HG02981 (cell line): ENCODE measurements around the gene SPINK1.
"Not testable (repeated sequence)": the region's sequence is repeated elsewhere in the genome, so short reads cannot be mapped to it uniquely, and the experiment has no call there.

Experiments
- ATAC-seq: cut with Tn5 transposase; IDR thresholded peaks from one replicate; pipeline ENCODE4 v1.9.1; 2021; ENCODE audit warnings: mild to moderate bottlenecking, moderate library complexity; ENCODE audit not compliant: unreplicated experiment

The SPINK1 gene

DNA sequence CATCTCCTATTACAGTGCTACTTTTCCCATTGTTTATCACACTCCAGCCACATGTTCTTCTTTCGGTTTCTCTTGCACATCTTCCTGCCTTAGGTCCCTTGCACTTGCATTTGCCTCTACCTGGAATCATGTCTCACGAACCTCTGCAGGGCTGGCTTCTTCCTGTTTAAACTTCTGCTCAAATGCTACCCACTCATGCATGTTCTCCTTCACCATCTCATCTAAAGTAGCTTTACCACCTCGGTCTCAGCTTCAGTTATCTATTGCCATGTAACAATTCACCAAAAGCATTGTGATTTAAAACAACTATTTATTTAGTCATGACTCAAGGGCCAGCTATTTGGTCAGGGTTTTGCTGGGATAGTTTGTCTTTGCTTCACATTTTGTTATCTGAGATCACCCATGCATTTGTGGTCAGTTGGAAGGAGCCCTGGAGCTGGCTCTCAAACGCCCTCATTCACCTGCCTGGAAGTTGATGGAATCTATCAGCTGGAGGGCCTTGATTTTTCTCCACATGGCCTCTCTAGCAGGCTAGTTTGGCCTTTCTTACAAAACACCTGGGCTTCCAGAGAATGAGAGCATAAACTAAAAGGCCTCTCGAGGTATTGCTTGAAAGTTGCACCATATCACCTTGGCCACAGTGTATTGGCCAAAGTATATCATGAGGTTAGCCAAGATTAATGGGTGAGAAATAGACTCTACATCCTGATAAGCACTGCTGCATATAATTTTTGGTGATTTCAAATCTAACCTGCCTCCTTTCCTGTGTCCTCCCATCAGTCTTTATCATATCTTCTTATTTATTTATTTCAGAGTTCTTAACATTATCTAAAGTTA, 21.4 kb downstream of the SPINK1 start:
- ATAC-seq: no peak

DNA sequence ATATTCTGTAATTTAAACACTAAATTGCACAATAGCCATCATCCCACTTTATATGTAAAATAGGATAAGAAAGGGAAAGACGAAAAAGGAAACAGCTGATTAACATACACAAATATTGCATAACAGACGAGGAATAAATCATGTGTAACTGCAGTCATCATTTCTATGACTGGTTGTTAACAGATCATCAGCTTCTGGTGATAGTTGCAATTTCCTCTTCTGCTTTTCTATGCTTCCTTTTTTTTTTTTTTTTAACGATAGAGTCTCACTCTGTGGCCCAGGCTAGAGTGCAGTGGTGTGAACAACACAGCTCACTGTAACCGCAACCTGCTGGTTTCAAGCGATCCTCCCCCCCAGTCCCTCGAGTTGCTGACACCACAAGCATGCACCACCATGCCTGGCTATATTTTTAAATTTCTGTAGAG, 26.4 kb downstream of the SPINK1 start:
- peak; percentile 90 for ATAC-seq

DNA sequence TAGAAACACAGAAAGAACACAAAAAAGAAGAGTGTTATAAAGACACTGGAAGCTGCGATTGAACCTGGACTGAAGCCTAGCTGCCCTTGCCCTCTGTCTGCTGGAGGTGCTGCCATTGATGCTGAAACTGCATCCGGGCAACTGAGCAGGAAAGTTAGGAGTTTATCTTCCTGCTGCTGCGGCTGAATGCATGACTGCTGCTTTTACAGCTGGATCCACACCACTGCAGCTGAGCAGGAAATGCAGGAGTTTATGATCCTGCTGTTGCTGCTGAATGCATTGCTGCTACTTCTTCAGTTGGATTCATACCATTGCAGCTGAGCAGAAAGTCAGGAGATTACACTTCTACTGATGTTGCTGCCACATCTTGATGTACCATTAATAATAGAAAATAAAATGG, 27.1 kb downstream of the SPINK1 start:
- ATAC-seq: no peak

DNA sequence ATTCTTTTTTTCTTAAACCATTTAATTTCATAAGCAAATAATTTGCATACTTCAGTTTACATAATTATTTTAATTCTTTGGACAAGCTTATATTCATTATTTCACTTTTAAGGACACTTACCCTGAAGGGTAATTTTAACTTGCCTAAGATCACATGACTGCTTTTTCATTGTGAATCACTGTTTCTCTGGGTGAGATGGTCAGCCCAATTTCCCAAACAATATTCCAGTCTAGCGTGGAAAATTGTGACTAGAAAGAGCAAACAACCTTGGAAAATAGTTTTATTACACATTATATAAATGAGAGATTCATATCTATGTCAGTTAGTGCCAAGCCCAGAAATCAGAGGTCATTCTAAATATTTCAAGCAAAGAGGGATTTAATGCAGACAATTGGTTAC, 27.5 kb downstream of the SPINK1 start:
- ATAC-seq: no peak

DNA sequence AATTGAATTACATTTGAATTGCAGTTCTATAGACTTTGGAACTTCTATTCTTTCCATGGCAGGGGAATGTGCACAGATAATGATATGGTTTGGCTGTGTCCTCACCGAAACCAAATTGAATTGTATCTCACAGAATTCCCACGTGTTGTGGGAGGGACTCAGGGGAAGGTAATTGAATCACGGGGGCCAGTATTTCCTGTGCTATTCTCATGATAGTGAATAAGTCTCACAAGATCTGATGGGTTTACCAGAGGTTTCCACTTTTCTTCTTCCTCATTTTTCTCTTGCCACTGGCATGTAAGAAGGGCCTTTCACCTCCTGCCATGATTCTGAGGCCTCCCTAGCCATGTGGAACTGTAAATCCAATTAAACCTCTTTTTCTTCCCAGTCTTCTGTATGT, 28.3 kb downstream of the SPINK1 start:
- not testable (repeated sequence) for ATAC-seq

DNA sequence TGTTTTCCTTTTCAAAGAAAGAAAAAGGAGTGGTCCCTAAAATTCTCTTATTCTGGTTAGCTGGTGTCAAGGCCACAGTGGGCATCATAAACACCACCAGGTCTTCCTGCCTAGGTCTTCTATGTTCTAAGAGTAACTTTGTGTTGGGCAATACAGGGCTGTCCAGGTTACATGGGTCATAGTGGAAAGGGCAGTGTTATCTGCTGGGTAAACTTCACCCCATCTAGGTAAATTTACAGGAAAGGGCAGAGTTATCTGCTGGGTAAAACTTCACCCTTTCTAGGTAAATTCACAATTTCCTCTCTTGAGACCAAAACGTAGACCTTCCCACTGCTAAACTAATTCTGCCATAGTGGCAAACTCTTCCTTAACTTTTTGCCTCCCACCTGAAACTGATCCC, 30.0 kb downstream of the SPINK1 start:
- ATAC-seq: no peak

DNA sequence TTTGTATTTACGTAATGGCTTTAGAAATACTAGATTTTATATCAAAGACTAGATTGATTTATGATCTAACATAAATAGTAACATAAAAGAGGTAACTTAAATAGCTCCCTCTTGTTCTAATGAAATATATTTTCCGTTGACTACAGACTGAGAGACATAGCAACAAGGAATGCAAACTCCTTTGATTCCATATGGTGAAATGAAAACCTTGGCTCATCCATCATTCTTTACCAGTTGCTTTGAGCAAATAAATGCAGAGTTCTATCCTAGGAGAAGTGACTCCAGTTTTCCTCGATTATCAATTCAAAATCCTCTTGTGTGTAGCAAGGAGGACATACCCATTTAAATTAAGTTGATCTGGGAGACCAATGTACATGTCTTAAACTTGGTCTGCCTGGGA, 31.0 kb downstream of the SPINK1 start:
- no peak for ATAC-seq

DNA sequence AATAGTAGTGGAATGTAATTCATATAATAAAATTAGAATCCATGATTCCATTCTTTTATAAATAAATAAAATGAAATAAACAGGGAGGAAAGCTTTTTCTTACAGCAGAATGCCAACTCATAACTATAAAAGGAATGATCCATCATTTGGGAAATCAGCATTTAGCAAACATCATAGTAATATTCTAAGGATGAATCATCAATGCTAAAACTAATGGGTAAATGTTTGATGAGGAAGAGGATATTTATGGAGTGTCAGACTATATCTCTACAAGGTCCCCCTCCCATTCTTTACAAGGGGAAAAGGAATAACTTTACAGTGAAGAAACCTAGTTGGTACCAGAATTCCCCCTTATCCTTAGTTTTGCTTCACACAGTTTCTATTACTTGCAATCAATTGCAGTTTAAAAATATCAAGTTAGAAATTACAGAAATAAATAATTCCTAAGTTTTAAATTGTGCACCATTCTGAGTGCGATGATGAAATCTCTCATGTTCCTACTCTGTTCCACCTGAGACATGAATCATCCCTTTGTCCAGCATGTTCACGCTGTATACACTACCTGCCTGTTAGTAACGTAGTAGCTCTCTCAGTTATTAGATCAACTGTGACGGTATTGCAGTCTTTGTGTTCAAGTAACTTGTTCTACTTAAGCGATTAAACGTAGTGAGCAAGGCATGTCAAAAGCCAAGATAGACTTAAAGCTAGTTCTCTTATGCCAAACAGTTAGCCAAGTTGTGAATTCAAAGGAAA, 34.7 kb downstream of the SPINK1 start:
- ATAC-seq: no peak

DNA sequence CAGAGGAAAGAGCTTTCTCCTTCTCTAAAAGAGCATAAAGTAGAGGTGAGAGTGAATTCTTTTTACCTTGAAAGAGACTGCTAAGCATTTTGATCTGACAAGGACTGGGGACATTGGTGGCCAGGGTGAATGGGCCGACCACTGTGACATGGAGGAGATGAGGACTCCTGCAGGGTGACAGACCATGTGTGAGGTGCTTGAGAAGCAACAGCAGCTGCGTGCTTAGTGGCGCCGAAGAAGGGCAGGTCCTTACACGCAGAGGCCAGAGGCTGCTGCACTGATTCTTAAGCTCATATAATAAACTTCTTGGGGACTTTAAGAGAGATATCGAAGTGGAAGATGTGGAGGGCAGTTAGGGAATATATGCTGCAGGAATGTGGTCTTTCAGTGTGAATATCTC, 40.3 kb downstream of the SPINK1 start:
- ATAC-seq: no peak

DNA sequence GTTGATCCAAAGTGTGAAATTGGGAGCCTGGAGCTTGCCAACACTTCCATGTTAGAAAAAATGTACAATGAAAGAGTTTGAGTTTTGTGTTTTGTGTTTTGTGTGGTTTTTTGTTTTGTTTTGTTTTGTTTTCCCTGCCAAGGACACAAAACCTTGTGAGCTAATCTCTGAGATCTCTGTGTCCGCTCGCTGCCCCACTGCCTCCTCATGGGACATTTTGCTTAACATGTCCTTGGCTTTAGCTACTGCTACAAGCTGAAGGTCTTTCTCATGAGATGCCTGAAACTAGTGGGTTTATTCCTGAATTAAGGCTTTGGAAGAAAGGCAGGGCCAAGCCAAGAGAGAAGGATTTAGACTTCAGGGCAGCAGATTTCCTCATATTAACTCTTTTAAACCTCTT, 41.7 kb downstream of the SPINK1 start:
- ATAC-seq: no peak

DNA sequence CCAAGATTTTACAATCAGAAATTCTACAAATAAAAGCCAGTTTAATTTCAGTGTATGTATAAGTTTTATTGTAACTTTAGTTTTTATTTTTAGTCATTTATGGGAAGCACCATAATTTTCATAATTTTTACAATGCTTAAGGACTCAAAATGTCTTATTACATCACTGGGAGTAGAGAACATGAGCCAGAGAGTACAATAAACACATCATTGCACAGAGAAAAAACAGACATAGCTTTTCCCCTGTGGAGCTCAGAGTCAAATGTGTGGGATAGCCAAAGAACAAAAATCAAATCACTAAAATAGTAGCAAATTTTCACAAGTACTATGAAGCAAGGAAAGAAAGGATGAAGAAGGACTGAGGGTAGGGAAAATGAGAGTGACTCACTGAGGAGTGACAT, 43.4 kb downstream of the SPINK1 start:
- no peak for ATAC-seq

DNA sequence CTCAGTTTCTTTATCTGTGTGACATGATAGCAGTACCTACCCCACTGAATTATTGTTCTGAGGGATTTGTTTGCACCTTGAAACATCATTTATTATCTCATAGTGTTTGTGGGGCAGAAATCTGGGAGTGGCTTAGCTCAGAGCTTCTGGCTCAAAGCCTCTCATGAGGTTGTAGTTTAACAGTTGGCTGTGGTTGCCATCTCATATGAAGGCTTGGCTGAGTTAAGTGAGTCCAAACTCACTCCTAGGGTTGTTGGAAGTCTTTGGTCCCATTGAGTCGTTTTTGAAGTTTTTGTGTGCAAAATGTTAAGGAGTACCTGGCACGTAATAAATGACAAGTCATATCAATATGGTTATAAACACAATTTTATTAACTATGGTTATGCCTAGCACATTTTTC, 45.3 kb downstream of the SPINK1 start:
- ATAC-seq: no peak

DNA sequence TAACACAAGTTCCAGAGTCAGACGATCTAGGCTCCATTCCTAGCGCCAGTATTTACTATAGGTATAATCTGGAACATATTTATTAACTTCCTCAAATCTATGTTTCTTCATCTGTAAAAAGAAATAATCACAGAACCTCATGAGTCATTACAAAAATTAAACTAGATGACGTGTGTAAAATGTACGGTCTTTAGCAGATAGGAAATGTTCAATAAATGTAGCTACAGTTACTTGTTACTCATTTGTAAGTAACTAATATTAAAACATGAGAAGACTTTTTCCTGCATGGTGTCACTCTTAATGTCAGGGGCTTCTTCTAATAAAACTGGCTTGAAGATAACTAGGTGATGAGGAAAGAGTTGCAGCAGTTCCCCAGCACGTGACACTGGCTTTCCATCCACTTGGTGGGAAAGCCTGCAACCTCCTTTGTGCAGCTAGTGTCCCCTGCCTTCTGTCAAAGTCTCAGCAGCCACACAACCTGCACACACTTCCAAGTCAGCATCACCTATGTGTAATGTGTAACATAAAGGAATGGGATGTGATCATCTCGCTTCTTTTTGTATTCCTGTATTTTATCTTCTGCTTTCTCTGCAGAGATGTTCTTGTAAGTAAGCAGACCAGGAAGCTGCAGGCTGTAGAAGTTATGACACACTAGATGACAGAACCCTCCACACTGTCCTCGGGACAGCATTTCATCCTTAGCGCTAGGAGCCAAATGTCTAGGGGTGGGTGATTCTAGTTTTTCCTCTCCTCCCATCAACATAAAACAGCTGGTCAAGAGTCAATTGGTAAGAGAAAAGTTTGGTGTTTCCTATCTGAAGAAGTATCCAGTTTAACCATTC, 47.1 kb downstream of the SPINK1 start:
- ATAC-seq: no peak

DNA sequence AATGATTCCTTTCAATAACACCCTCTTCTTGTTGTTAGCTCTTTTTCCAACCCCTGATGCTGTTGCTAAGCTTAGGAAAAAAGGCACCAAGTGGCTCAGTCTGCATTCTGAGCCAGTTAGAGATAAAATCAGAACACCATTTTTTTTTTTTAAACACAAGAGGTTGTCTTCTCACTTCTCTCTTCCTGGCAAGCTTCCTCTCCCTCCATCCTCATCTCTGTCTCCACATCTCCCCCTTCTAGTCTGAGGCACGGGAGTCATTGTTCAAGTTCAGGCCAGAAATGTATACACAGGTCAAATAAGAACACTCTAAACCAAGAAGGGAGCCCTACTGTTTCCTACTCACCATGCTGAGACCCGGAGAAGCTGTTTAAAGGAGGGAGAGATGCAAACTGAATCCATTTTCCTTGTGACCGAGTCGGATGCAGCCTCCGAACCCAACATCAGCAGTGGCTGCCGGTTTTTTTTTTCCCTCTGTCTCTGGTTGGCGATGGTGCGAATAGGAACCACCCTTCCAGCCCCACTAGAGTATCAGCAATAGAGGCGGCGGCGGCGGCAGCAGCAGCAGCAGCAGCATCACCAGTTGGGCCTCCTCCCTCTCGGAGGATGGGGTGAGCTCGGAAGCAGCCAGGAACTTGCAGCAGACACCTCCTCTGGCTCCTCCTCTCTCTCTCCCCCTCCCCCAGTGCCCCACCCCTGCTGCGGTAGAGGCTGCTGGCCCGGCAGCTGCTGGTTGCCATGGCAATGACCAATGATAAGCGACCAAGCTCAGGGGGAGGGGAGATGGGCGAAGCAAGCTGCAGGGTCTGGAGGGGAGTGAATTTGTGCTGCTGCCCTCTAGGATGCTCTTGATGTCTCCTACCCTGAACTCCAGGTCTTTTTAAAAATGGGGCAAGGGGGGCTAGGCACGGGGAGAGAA, 49.1 kb downstream of the SPINK1 start, which contains the start of gene JAKMIP2:
Gene JAKMIP2 (minus strand): TSS at position 619 of the 919 bp plus-strand sequence. CDS start 110,922 bp downstream, outside the sequence.
- ATAC-seq: peak; percentile 69

DNA sequence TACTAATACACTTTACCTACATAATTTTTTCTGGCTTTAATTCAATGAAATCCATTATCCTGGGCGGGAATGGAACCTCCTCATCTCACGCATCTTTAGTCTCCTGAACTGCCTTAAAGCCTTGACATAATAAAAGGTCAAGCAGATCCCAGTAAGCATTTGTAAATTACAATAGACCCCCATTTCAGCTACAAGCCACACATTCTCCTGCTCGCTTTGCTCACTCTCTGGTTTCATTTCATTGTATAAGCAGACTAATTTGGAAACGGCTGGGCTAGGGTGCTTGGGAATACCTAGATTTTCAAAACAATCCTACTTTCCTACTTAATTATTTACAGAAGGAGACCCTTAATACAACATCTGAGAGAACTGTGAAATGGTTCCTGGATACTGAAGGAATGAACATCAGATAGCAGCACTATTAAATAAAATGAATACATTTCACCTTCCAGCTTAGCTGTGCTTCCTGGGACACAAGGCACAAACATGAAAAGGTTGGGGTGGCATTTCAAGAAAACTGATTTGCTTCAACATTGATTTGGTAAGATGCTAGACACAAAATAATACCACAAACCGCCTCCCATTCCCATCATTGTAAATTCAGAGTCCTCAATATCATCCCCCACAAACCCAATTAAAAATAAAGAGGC, 50.4 kb downstream of the SPINK1 start:
- no peak for ATAC-seq

DNA sequence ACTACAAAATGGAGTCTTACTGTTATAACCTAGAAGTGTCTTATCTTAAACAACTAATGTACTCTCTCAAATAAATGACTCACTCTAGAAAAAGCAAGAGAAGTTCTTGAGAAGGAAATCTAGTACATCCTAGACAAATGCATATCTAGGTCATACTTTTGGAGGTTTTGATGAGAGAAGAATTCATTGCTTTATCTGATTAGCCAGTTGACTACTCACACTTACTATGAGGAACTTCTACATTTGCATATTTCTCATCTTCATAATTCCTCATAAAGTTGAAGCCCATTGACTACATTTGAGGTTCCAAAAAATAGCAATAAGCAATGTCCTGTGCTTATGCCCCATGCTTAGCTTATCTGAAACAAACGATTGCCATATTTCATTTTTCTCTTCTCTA, 51.8 kb downstream of the SPINK1 start:
- ATAC-seq: no peak

DNA sequence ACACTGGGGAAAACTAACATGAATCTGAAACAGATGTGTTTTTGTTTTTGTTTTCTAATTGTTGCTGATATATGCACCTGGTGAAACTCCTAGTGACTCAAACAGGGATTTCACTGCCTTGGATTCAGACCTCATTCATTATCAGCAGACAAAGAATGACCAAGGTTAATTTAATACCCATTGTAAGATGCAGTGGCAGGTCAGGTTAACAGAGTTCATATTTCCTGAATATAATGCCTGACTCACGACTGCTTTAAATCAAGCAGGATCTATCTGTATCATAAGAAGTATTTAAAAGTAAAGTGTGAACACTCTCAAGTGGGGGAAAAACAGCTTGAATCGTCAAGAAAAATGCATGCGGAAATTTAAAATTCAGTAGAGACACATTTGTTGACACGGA, 54.5 kb downstream of the SPINK1 start:
- ATAC-seq: no peak
